Upper lobe of right lung (tissue), 1 donor: ENCODE data around the gene AKAIN1. TPM values are rescaled to one million over a fixed set of nuclear protein-coding genes. Genes with fewer than 3 reads are reported as not detected.

ENCODE experiments used
- ATAC-seq: fragments of 200-7000 bp; cut with Tn5 transposase; one replicate; pipeline ENCODE4 v1.9.1; 2020; ENCODE audit warnings: mild to moderate bottlenecking, moderate library complexity
- DNase-seq: peaks from one replicate; pipeline ENCODE4 v3.0.0-alpha.2; 2020
- H3K27ac ChIP-seq: fragments of 200-600 bp; one replicate; pipeline ENCODE4 v1.8.0; 2022
- H3K27me3 ChIP-seq: fragments of 200-600 bp; one replicate; pipeline ENCODE4 v1.8.0; 2022; ENCODE audit warnings: mild to moderate bottlenecking
- H3K36me3 ChIP-seq: fragments of 200-600 bp; one replicate; pipeline ENCODE4 v1.8.0; 2022
- H3K4me1 ChIP-seq: fragments of 200-600 bp; one replicate; pipeline ENCODE4 v1.8.0; 2022
- H3K4me3 ChIP-seq: fragments of 200-600 bp; one replicate; pipeline ENCODE4 v1.8.0; 2022; ENCODE audit warnings: mild to moderate bottlenecking
- H3K9me3 ChIP-seq: fragments of 200-600 bp; one replicate; pipeline ENCODE4 v1.8.0; 2022
- CTCF ChIP-seq: fragments of 200-600 bp; IDR thresholded peaks from one replicate; pipeline ENCODE4 v1.8.0; 2022; ENCODE audit warnings: antibody characterized with exemption
- intact Hi-C: fragments of 100-400 bp; cut with DNase I; formaldehyde crosslinking; loops from one replicate; pipeline ENCODE4 v1.11.0; 2022
- total RNA-seq: library from RNA; stranded (reverse); fragmentation: NEBNext Ultra II Directional; extraction: Animal tissue kit (Norgen Biotek cat#: 25700); gene quantifications from one replicate; pipeline ENCODE4 v1.2.1, GENCODE V29; 2021
- donor health status: DM: no; HTN: yes; CAD: no; lungs with severe emphysema.

Gene AKAIN1
- total RNA-seq, 1 donor from 2014 or later = not detected

GRCh38 chr18:5196253-5197031, 615 bp downstream of the AKAIN1 start:
- ATAC-seq (no peak), DNase-seq (peak; percentile 46)
- Histone ChIP-seq H3K4me1 (no peaks in the 10 kb centered on the region), H3K27me3 (peaks cover 43% of the 10 kb centered on the region), H3K4me3 (no peak overlapping the region), H3K27ac (no peak overlapping the region), H3K36me3 (no peaks in the 10 kb centered on the region), H3K9me3 (no peaks in the 10 kb centered on the region)
- intact Hi-C loops = no loop called here
- TF ChIP-seq CTCF = no peak

- no peak for ATAC-seq
- Histone ChIP-seq H3K27ac (no peak overlapping the region), H3K9me3 (no peaks in the 10 kb centered on the region), H3K36me3 (no peaks in the 10 kb centered on the region), H3K4me3 (no peak overlapping the region), H3K4me1 (no peaks in the 10 kb centered on the region), H3K27me3 (peaks cover 43% of the 10 kb centered on the region)
- no peak for DNase-seq
- TF ChIP-seq CTCF = no peak
- intact Hi-C loops = no loop called here
These were observed 1.4 kb downstream of the AKAIN1 start for GRCh38 chr18:5195656-5196055.

GRCh38 chr18:5180254-5180653, 16.8 kb downstream of the AKAIN1 start:
- DNase-seq (no peak), ATAC-seq (no peak)
- H3K9me3 ChIP-seq = no peaks in the 10 kb centered on the region
- no peak overlapping the region for H3K27ac ChIP-seq
- no peak overlapping the region for H3K4me3 ChIP-seq
- no peaks in the 10 kb centered on the region for H3K27me3 ChIP-seq
- no peaks in the 10 kb centered on the region for H3K4me1 ChIP-seq
- no peaks in the 10 kb centered on the region for H3K36me3 ChIP-seq
- TF ChIP-seq CTCF = no peak
- intact Hi-C loops = no loop called here

GRCh38 chr18:5178519-5178918, 18.5 kb downstream of the AKAIN1 start:
- DNase-seq (no peak), ATAC-seq (no peak)
- Histone ChIP-seq H3K9me3 (no peaks in the 10 kb centered on the region), H3K4me1 (no peaks in the 10 kb centered on the region), H3K4me3 (no peak overlapping the region), H3K27me3 (no peaks in the 10 kb centered on the region), H3K36me3 (no peaks in the 10 kb centered on the region), H3K27ac (no peak overlapping the region)
- no peak for TF ChIP-seq CTCF
- intact Hi-C loops = no loop called here

- Histone ChIP-seq H3K9me3 (no peaks in the 10 kb centered on the region), H3K27ac (no peak overlapping the region)
- intact Hi-C loops = no loop called here
These were observed 21.7 kb downstream of the AKAIN1 start for GRCh38 chr18:5175378-5175777.

More at GRCh38 chr18:5175378-5175777, 21.7 kb downstream of the AKAIN1 start:
- no peaks in the 10 kb centered on the region for H3K4me1 ChIP-seq
- no peaks in the 10 kb centered on the region for H3K27me3 ChIP-seq
- no peaks in the 10 kb centered on the region for H3K36me3 ChIP-seq
- ATAC-seq = peak; percentile 84
- no peak for DNase-seq
- TF ChIP-seq CTCF = no peak
- H3K4me3 ChIP-seq = no peak overlapping the region
